Type B pancreatic cell (in vitro differentiated cells): Measurements from ENCODE around the gene RPH3AL. TPM values are rescaled to one million over a fixed set of nuclear protein-coding genes. Genes with fewer than 3 reads are reported as not detected.
"Not testable (repeated sequence)": the region's sequence is repeated elsewhere in the genome, so short reads cannot be mapped to it uniquely, and the experiment has no call there.

ENCODE experiments used
- DNase-seq: peaks from one replicate; pipeline ENCODE4 v3.0.0; 2021; ENCODE audit warnings: mixed read lengths; ENCODE audit not compliant: unreplicated experiment; ENCODE audit errors: extremely low spot score
- H3K27ac Mint-ChIP-seq: 2 replicates; pipeline ENCODE4 v1.8.0; 2021; ENCODE audit warnings: mild to moderate bottlenecking, mixed read lengths
- H3K27me3 Mint-ChIP-seq: 2 replicates; pipeline ENCODE4 v1.8.0; 2021; ENCODE audit warnings: mixed read lengths
- H3K36me3 Mint-ChIP-seq: 2 replicates; pipeline ENCODE4 v1.8.0; 2021; ENCODE audit warnings: mixed read lengths
- H3K4me1 Mint-ChIP-seq: one replicate; pipeline ENCODE4 v1.8.0; 2021; ENCODE audit warnings: mixed read lengths; ENCODE audit not compliant: unreplicated experiment
- H3K4me3 Mint-ChIP-seq: 2 replicates; pipeline ENCODE4 v1.8.0; 2021; ENCODE audit warnings: mild to moderate bottlenecking, mixed read lengths
- H3K9me3 Mint-ChIP-seq: 2 replicates; pipeline ENCODE4 v1.8.0; 2021; ENCODE audit warnings: mixed read lengths
- CTCF ChIP-seq: fragments of 200-600 bp; sonication (generic); conservative IDR thresholded peaks from 2 replicates; pipeline ENCODE4 v1.5.0; 2021; ENCODE audit warnings: antibody characterized with exemption, mild to moderate bottlenecking
- total RNA-seq: library from RNA; stranded (reverse); gene quantifications from 2 replicates; pipeline ENCODE4 v1.2.1, GENCODE V29; 2021; ENCODE audit warnings: low replicate concordance

RPH3AL gene
- total RNA-seq, 1 donor from 2014 or later, result 13.5 TPM

GRCh38 chr17:218432-219110, 134.0 kb downstream of the RPH3AL start:
- no peak overlapping the region for H3K27ac Mint-ChIP-seq

GRCh38 chr17:216625-217024, 136.0 kb downstream of the RPH3AL start:
- H3K4me3 Mint-ChIP-seq, result no peak overlapping the region
- H3K27ac Mint-ChIP-seq, result no peak overlapping the region
- TF ChIP-seq CTCF, result no peak
- H3K9me3 Mint-ChIP-seq, result no peaks in the 10 kb centered on the region
- no peaks in the 10 kb centered on the region for H3K27me3 Mint-ChIP-seq
- H3K36me3 Mint-ChIP-seq, result no peaks in the 10 kb centered on the region
- H3K4me1 Mint-ChIP-seq, result no peaks in the 10 kb centered on the region
- DNase-seq, result no peak

More at GRCh38 chr17:218432-219110, 134.0 kb downstream of the RPH3AL start:
- H3K4me1 Mint-ChIP-seq, result no peaks in the 10 kb centered on the region
- H3K9me3 Mint-ChIP-seq, result no peaks in the 10 kb centered on the region
- no peaks in the 10 kb centered on the region for H3K36me3 Mint-ChIP-seq
- no peaks in the 10 kb centered on the region for H3K27me3 Mint-ChIP-seq
- no peak for DNase-seq
- no peak overlapping the region for H3K4me3 Mint-ChIP-seq
- TF ChIP-seq CTCF, result no peak

GRCh38 chr17:215563-216478, 136.8 kb downstream of the RPH3AL start:
- not testable (repeated sequence) for H3K27me3 Mint-ChIP-seq, H3K4me1 Mint-ChIP-seq, H3K36me3 Mint-ChIP-seq, H3K4me3 Mint-ChIP-seq, H3K9me3 Mint-ChIP-seq, DNase-seq, H3K27ac Mint-ChIP-seq

GRCh38 chr17:214881-215331, 137.7 kb downstream of the RPH3AL start:
- TF ChIP-seq CTCF, result no peak
- Mint-ChIP-seq H3K9me3 (no peaks in the 10 kb centered on the region), H3K27me3 (no peaks in the 10 kb centered on the region), H3K4me3 (no peak overlapping the region), H3K36me3 (no peaks in the 10 kb centered on the region), H3K4me1 (no peaks in the 10 kb centered on the region), H3K27ac (no peak overlapping the region)
- DNase-seq, result no peak

- H3K27me3 Mint-ChIP-seq, result no peaks in the 10 kb centered on the region
- DNase-seq, result no peak
- no peak overlapping the region for H3K4me3 Mint-ChIP-seq
- no peak for TF ChIP-seq CTCF
- H3K9me3 Mint-ChIP-seq, result peaks cover 4% of the 10 kb centered on the region
- no peaks in the 10 kb centered on the region for H3K4me1 Mint-ChIP-seq
- H3K36me3 Mint-ChIP-seq, result no peaks in the 10 kb centered on the region
- H3K27ac Mint-ChIP-seq, result no peak overlapping the region
These were observed 139.1 kb downstream of the RPH3AL start for GRCh38 chr17:213286-214105.
